ENCODE data around the gene METRN.

DNA sequence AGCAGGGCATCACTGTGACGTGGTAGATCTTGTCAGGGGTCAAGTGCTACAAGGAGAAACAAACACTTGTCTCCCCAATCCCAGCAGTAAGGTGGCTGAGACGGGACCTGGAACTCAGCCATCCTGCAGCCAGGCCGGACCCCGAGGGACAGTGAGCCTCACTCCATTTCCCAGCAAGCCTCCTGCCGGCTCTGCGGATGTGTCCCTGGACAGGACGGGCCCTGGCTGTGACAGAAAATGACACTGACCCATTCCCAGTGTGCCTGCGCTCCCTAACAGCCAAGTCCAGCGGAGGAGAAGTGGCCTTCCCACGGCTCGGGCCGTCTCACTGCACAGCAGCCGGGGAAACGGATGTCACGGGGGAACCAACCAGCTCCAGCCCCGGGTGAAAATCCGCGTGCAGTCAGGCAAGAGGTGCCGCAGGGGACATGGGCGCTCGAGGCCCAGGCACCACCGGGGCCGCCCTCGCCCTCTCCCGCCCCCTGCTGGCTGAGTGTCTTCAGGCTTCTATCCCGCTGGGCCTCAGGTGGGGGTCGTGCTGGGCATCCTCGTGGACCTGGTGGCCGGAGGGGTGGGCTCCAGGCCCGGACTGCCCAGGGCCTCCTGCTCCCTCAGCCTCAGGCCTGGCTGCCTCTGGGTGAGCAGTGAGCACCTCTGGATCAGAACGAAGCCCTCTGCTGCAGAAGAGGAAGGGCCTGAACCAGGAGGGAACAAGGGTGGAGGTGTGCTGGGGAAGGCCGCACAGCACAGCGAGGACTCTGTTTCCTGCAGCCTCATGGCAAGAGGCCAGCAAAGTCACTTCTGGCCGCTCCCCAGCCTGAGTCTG, 18.7 kb downstream of the METRN start:
- TF ChIP-seq CTCF (IDR thresholded peaks at IDR 0.05) (no peak), POLR2A (IDR thresholded peaks at IDR 0.05) (no peak)

Measured in body of pancreas (tissue), 4 donors.